HG03064 (cell line): ENCODE data around the gene CAPZA3.
"Not testable (repeated sequence)": the region's sequence is repeated elsewhere in the genome, so short reads cannot be mapped to it uniquely, and the experiment has no call there.

Experiments used
- ATAC-seq: cut with Tn5 transposase; IDR thresholded peaks from one replicate; pipeline ENCODE4 v1.9.1; 2021; ENCODE audit warnings: low read depth; ENCODE audit not compliant: unreplicated experiment

CAPZA3 gene

GRCh38 chr12:18752947-18753346 lies 15.0 kb downstream of the CAPZA3 start:
- ATAC-seq: no peak

GRCh38 chr12:18753481-18754123 lies 15.7 kb downstream of the CAPZA3 start:
- ATAC-seq: no peak

- no peak for ATAC-seq
Measured at GRCh38 chr12:18754124-18754707, 16.3 kb downstream of the CAPZA3 start.

- no peak for ATAC-seq
Measured at GRCh38 chr12:18755341-18755740, 17.4 kb downstream of the CAPZA3 start.

- ATAC-seq: not testable (repeated sequence)
Measured at GRCh38 chr12:18766479-18766878, 28.6 kb downstream of the CAPZA3 start.

- no peak for ATAC-seq
Measured at GRCh38 chr12:18782827-18783226, 44.9 kb downstream of the CAPZA3 start.

- ATAC-seq: not testable (repeated sequence)
Measured at GRCh38 chr12:18785465-18785864, 47.5 kb downstream of the CAPZA3 start.
